Thoracic aorta (tissue), 2 donors: ENCODE results near the gene FOXP1. TPM values are rescaled to one million over a fixed set of nuclear protein-coding genes. Genes with fewer than 3 reads are reported as not detected.

Experiments
- ATAC-seq: fragments of 150-250 bp; one replicate; pipeline ENCODE4 v1.8.0; 2017; ENCODE audit warnings: low read depth; ENCODE audit not compliant: insufficient number of reproducible peaks, low FRiP score
- DNase-seq: peaks from one replicate; pipeline ENCODE4 v3.0.0-alpha.2; 2020; ENCODE audit warnings: low spot score
- H3K27ac ChIP-seq, 2 donors: fragments of 200-600 bp; sonication (generic); 1 replicate in 1 of 2; 2 replicates in 1 of 2; pipeline ENCODE4 v1.5.1; 2016; ENCODE audit warnings: mild to moderate bottlenecking in 2 of 2, moderate library complexity in 2 of 2
- H3K27me3 ChIP-seq: fragments of 200-600 bp; sonication (generic); replicated peaks from 2 replicates; pipeline ENCODE4 v1.6.0; 2016; ENCODE audit warnings: mild to moderate bottlenecking; ENCODE audit not compliant: insufficient read depth
- H3K36me3 ChIP-seq: fragments of 200-600 bp; sonication (generic); one replicate; pipeline ENCODE4 v1.5.1; 2016
- H3K4me1 ChIP-seq, 2 donors: fragments of 200-600 bp; sonication (generic); 1 replicate in 1 of 2; 2 replicates in 1 of 2; pipeline versions ENCODE4 v1.5.1 to v1.6.0; 2016; ENCODE audit warnings: low read depth in 2 of 2, mild to moderate bottlenecking in 1 of 2; ENCODE audit not compliant: control insufficient read depth in 1 of 2
- H3K4me3 ChIP-seq: fragments of 200-600 bp; sonication (generic); 2 replicates; pipeline ENCODE4 v1.5.1; 2016; ENCODE audit warnings: mild to moderate bottlenecking
- H3K9me3 ChIP-seq: fragments of 200-600 bp; sonication (generic); 2 replicates; pipeline ENCODE4 v1.5.1; 2016
- total RNA-seq, 2 donors: library from RNA; depleted of rRNA; stranded (reverse); fragments of >200 nt; gene quantifications; one replicate each; pipeline versions ENCODE4 v1.1.0 to v1.2.3, GENCODE V29; 2016
- TF ChIP-seq, protein P1 (sequence below): fragments of 200-600 bp; sonication (generic); IDR thresholded peaks from one replicate; pipeline ENCODE4 v1.5.1; 2019; ENCODE audit warnings: antibody characterized with exemption

FOXP1 gene
- total RNA-seq, 2 donors from 2014 or later: 176 to 255 TPM

DNA sequence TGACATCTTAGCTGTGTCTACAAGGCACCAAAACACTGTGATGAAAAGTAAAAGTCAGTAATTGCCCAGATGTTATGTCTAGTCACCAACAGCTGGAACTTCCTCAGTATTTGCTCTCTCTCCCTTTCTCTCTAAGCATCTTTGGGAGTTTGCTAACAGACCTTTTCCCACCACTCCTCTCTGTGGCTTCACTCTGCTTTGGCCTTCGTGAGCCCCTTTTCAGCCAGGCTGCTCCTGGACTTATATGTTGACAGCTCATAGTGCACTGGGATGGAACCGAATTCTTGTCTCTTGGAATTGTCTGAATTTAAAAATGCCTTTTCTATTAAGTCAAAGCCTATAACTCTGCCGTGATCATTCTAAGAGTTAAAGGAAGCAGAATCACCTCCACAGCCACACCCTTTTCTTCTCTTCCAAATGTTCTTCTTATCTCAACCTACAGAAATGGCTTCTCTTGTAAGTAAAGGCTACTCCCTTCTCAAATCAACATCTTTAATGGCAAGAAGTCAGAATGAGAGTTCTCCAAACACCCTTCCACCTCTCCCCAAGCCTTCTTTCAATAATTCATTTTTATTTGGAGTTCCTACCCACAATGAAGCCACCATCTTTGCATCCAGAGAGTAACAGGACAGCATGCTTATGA is 17.2 kb upstream of the FOXP1 start:
- H3K4me3 ChIP-seq: no peak overlapping the region
- no peaks in the 10 kb centered on the region for H3K36me3 ChIP-seq
- no peak overlapping the region for H3K27ac ChIP-seq
- H3K4me1 ChIP-seq: peaks cover 6 to 7% of the 10 kb centered on the region in 2 donors
- H3K9me3 ChIP-seq: no peaks in the 10 kb centered on the region
- no peak for DNase-seq
- no peak for ATAC-seq
- H3K27me3 ChIP-seq: no peaks in the 10 kb centered on the region
- TF ChIP-seq, protein P1, sequence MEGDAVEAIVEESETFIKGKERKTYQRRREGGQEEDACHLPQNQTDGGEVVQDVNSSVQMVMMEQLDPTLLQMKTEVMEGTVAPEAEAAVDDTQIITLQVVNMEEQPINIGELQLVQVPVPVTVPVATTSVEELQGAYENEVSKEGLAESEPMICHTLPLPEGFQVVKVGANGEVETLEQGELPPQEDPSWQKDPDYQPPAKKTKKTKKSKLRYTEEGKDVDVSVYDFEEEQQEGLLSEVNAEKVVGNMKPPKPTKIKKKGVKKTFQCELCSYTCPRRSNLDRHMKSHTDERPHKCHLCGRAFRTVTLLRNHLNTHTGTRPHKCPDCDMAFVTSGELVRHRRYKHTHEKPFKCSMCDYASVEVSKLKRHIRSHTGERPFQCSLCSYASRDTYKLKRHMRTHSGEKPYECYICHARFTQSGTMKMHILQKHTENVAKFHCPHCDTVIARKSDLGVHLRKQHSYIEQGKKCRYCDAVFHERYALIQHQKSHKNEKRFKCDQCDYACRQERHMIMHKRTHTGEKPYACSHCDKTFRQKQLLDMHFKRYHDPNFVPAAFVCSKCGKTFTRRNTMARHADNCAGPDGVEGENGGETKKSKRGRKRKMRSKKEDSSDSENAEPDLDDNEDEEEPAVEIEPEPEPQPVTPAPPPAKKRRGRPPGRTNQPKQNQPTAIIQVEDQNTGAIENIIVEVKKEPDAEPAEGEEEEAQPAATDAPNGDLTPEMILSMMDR: no peak

DNA sequence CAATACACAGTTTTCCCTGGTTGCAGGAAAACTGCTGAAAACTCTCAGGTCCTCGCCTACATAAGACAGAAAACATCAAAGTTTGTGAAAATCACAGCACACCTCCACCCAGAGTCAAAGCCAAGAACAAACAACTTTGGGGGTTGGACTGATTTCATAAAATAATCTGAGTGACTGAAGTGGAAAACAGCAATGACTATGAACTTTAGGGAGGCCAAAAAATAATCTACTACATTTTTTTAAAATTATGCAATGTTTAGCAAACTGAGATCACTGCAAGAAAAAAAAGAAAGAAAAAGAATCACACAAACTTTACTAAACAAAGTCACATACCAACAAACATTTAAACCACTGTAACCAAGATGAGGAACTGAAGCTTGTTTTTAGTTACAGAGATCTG is 15.9 kb upstream of the FOXP1 start:
- H3K9me3 ChIP-seq: no peaks in the 10 kb centered on the region
- H3K36me3 ChIP-seq: no peaks in the 10 kb centered on the region
- DNase-seq: no peak
- peaks cover 6 to 7% of the 10 kb centered on the region in 2 donors for H3K4me1 ChIP-seq
- no peak overlapping the region for H3K27ac ChIP-seq
- H3K27me3 ChIP-seq: no peaks in the 10 kb centered on the region
- TF ChIP-seq, protein P1: no peak
- ATAC-seq: no peak
- H3K4me3 ChIP-seq: no peak overlapping the region

DNA sequence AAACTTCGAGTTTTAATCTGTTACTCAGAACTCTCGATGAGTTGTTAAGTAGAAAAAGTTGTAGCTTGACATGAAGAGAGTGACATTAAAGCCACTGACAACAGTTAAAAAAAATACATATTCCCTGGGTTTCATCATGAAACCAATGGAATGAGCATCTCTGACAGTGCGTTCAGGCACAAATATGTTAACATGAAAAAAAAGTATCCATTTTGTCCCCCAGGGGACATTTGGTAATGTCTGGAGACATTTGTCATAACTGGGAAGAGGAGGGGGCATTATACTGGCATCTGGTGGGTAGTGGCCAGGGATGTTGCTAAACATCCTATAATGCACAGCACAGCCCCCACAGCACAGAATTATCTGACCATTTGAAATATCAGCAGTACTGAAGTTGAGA is 14.8 kb upstream of the FOXP1 start:
- ATAC-seq (no peak), DNase-seq (no peak)
- H3K4me3 ChIP-seq: no peak overlapping the region
- H3K9me3 ChIP-seq: no peaks in the 10 kb centered on the region
- H3K36me3 ChIP-seq: no peaks in the 10 kb centered on the region
- no peak overlapping the region for H3K27ac ChIP-seq
- H3K4me1 ChIP-seq: peaks cover 6 to 7% of the 10 kb centered on the region in 2 donors
- TF ChIP-seq, protein P1: no peak
- no peaks in the 10 kb centered on the region for H3K27me3 ChIP-seq

DNA sequence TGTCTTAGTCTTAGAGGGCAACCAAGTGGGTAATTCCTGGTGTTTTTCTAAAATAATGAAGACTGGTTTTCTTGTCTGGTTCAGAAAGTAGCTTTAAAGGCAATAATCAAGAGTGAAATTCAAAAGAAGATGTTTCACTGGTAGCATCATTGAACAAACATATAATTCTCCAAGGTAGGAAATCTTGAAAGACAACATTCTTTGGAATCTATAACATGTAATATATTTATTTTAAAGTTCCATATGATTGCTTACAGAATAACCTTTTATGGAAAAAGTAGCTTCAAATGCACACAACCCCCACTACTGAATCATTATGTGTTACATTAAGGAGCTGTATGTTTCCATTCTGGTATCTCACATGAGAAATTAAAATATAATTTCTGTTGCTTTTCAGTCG is 13.8 kb upstream of the FOXP1 start:
- Histone ChIP-seq H3K4me3 (no peak overlapping the region), H3K27me3 (no peaks in the 10 kb centered on the region), H3K4me1 (peaks cover 6 to 7% of the 10 kb centered on the region in 2 donors), H3K27ac (no peak overlapping the region), H3K36me3 (no peaks in the 10 kb centered on the region), H3K9me3 (no peaks in the 10 kb centered on the region)
- ATAC-seq (no peak), DNase-seq (no peak)
- TF ChIP-seq, protein P1: no peak

- H3K4me1 ChIP-seq: no peaks in the 10 kb centered on the region
- no peak overlapping the region for H3K4me3 ChIP-seq
- ATAC-seq: no peak
- no peak for DNase-seq
- H3K36me3 ChIP-seq: no peaks in the 10 kb centered on the region
- no peaks in the 10 kb centered on the region for H3K27me3 ChIP-seq
- no peak overlapping the region for H3K27ac ChIP-seq
- TF ChIP-seq, protein P1: no peak
- no peaks in the 10 kb centered on the region for H3K9me3 ChIP-seq
Observed at GRCh38 chr3:71593106-71593505, 9.6 kb upstream of the FOXP1 start.
